HCT116 (cell line): ENCODE data around the gene MOB4. TPM values are rescaled to one million over a fixed set of nuclear protein-coding genes. Genes with fewer than 3 reads are reported as not detected.

Source experiments
- ATAC-seq: fragments of 200-7000 bp; cut with Tn5 transposase; 2 replicates; pipeline ENCODE4 v1.9.1; 2020; ENCODE audit warnings: mild to moderate bottlenecking, moderate library complexity
- BruUV-seq: library from RNA; stranded (reverse); fragments of 400-500 nt; replicated peaks from 2 replicates; lab custom pipeline; 2021; lab: Mats Ljungman, UMichigan
- CTCF ChIA-PET: fragments of 300-600 bp; sonication (Branson Sonifier 250); formaldehyde crosslinking; loops from one replicate; lab custom pipeline; 2021; ENCODE audit warnings: antibody characterized with exemption; lab: Charles Lee
- POLR2A ChIA-PET: fragments of 300-600, 350-600 bp; sonication (Branson Sonifier 250); formaldehyde crosslinking; loops from one replicate; lab custom pipeline; 2021; ENCODE audit warnings: antibody characterized with exemption; lab: Charles Lee
- RAD21 ChIA-PET, 2 experiments: fragments of 300-600 bp; sonication (Branson Sonifier 250); formaldehyde crosslinking; loops; one replicate each; lab custom pipeline; 2023; ENCODE audit warnings: low total read pairs in 2 of 2; ENCODE audit not compliant: uncharacterized antibody in 2 of 2, unreplicated experiment in 2 of 2, low non-redundant PET in 1 of 2; lab: Charles Lee
- DNase-seq: peaks from one replicate; pipeline ENCODE4 v3.0.0-alpha.2; 2010; ENCODE audit warnings: low read depth, low spot score
- H2AFZ ChIP-seq: fragments of 200-600 bp; shearing (Covaris generic), sonication (generic); 2 replicates; pipeline ENCODE4 v1.6.1; 2017; ENCODE audit warnings: low read depth, mixed run types, mixed read lengths, antibody characterized with exemption, low read length; ENCODE audit not compliant: poor library complexity, severe bottlenecking
- H3K27ac ChIP-seq: 2 replicates; pipeline ENCODE4 v1.5.1; 2012; ENCODE audit warnings: low read depth, low read length
- H3K27me3 ChIP-seq: fragments of 200-600 bp; sonication (generic); 2 replicates; pipeline ENCODE4 v1.6.1; 2016; ENCODE audit warnings: mixed run types, low read length, mixed read lengths; ENCODE audit not compliant: insufficient read depth
- H3K36me3 ChIP-seq, 2 experiments: fragments of 200-500 bp in 1 of 2; fragments of 200-600 bp in 1 of 2; sonication (Bioruptor generic) in 1 of 2; sonication (generic) in 1 of 2; 2 replicates each; pipeline versions ENCODE4 v1.5.1 to v1.6.1; 2014 to 2016; ENCODE audit warnings: low read length in 2 of 2, inconsistent platforms in 1 of 2, mixed read lengths in 1 of 2, mixed run types in 1 of 2; ENCODE audit not compliant: insufficient read depth in 2 of 2, control insufficient read depth in 1 of 2
- H3K4me1 ChIP-seq, 2 experiments: fragments of 200-600 bp in 1 of 2; sonication (generic) in 1 of 2; 2 replicates each; pipeline versions ENCODE4 v1.5.1 to v1.6.1; 2012 to 2017; ENCODE audit warnings: low read length in 2 of 2, inconsistent platforms in 1 of 2, mild to moderate bottlenecking in 1 of 2, mixed read lengths in 1 of 2, mixed run types in 1 of 2, moderate library complexity in 1 of 2; ENCODE audit not compliant: insufficient read depth in 2 of 2, control insufficient read depth in 1 of 2
- H3K4me2 ChIP-seq: fragments of 200-600 bp; sonication (generic); 2 replicates; pipeline ENCODE4 v1.6.1; 2017; ENCODE audit warnings: mixed run types, low read length, mixed read lengths
- H3K4me3 ChIP-seq, 2 experiments: fragments of 200-600 bp in 1 of 2; sonication (generic) in 1 of 2; replicated peaks in 1 of 2; 2 replicates each; pipeline ENCODE4 v1.5.1; 2011 to 2016; ENCODE audit warnings: low read length in 2 of 2, control low read depth in 1 of 2, low read depth in 1 of 2, mild to moderate bottlenecking in 1 of 2, mixed read lengths in 1 of 2, mixed run types in 1 of 2
- H3K79me2 ChIP-seq: fragments of 200-600 bp; sonication (generic); 2 replicates; pipeline ENCODE4 v1.6.1; 2017; ENCODE audit warnings: mild to moderate bottlenecking, mixed run types, low read length, moderate library complexity, mixed read lengths; ENCODE audit not compliant: insufficient read depth
- H3K9ac ChIP-seq: fragments of 200-600 bp; sonication (generic); 2 replicates; pipeline ENCODE4 v1.6.1; 2016; ENCODE audit warnings: low read length, mixed read lengths
- H3K9me2 ChIP-seq: fragments of 200-600 bp; sonication (generic), shearing (Covaris generic); 2 replicates; pipeline ENCODE4 v1.6.1; 2017; ENCODE audit warnings: mixed run types, mild to moderate bottlenecking, moderate library complexity; ENCODE audit not compliant: insufficient read depth
- H3K9me3 ChIP-seq, 2 experiments: fragments of 200-500 bp in 1 of 2; fragments of 200-600 bp in 1 of 2; sonication (Bioruptor generic) in 1 of 2; sonication (generic) in 1 of 2; 2 replicates each; pipeline ENCODE4 v1.6.1; 2014 to 2017; ENCODE audit warnings: low read length in 2 of 2, mixed read lengths in 2 of 2, inconsistent platforms in 1 of 2, low read depth in 1 of 2, mild to moderate bottlenecking in 1 of 2, mixed run types in 1 of 2, moderate library complexity in 1 of 2; ENCODE audit not compliant: control insufficient read depth in 1 of 2, insufficient read depth in 1 of 2
- H4K20me1 ChIP-seq: fragments of 200-600 bp; sonication (generic), shearing (Covaris generic); 2 replicates; pipeline ENCODE4 v1.6.1; 2017; ENCODE audit warnings: mixed run types, mild to moderate bottlenecking, moderate library complexity; ENCODE audit not compliant: insufficient read depth
- CEBPB ChIP-seq: IDR thresholded peaks from 2 replicates; pipeline ENCODE4 v1.6.1; 2012; ENCODE audit warnings: low read depth
- CTCF ChIP-seq, 3 experiments: fragments of 200-600 bp in 1 of 3; sonication (generic) in 1 of 3; IDR thresholded peaks in 2 of 3; conservative IDR thresholded peaks in 1 of 3; 2 replicates each; pipeline ENCODE4 v1.5.1; 2012 to 2017; ENCODE audit warnings: low read depth in 2 of 3, low read length in 2 of 3, antibody characterized with exemption in 1 of 3, borderline replicate concordance in 1 of 3, control low read depth in 1 of 3, mild to moderate bottlenecking in 1 of 3, mixed read lengths in 1 of 3, mixed run types in 1 of 3, moderate library complexity in 1 of 3; ENCODE audit not compliant: insufficient read depth in 1 of 3
- EGR1 ChIP-seq: IDR thresholded peaks from 2 replicates; pipeline ENCODE4 v1.6.1; 2012; ENCODE audit warnings: low read depth
- ELF1 ChIP-seq: IDR thresholded peaks from 2 replicates; pipeline ENCODE4 v1.6.1; 2012; ENCODE audit warnings: low read depth, borderline replicate concordance
- EZH2phosphoT487 ChIP-seq: fragments of 200-600 bp; IDR thresholded peaks from 2 replicates; pipeline ENCODE4 v1.6.1; 2018; ENCODE audit warnings: antibody characterized with exemption, borderline replicate concordance
- FOSL1 ChIP-seq: IDR thresholded peaks from 2 replicates; pipeline ENCODE4 v1.6.1; 2012; ENCODE audit warnings: low read depth
- MAX ChIP-seq: IDR thresholded peaks from 2 replicates; pipeline ENCODE4 v1.6.1; 2012
- POLR2A ChIP-seq: IDR thresholded peaks from 2 replicates; pipeline ENCODE4 v1.7.0; 2011; ENCODE audit warnings: borderline replicate concordance; ENCODE audit not compliant: insufficient read depth, insufficient read length; ENCODE audit errors: extremely low read depth
- POLR2AphosphoS5 ChIP-seq: IDR thresholded peaks from 2 replicates; pipeline ENCODE4 v1.6.1; 2011; ENCODE audit warnings: mild to moderate bottlenecking, low read depth, low read length, moderate library complexity
- RAD21 ChIP-seq: IDR thresholded peaks from 2 replicates; pipeline ENCODE4 v1.6.1; 2012; ENCODE audit warnings: low read depth, mild to moderate bottlenecking
- SP1 ChIP-seq: IDR thresholded peaks from 2 replicates; pipeline ENCODE4 v1.6.1; 2012; ENCODE audit warnings: low read depth
- SRF ChIP-seq: IDR thresholded peaks from 2 replicates; pipeline ENCODE4 v1.6.1; 2012; ENCODE audit warnings: low read depth
- TCF7L2 ChIP-seq: IDR thresholded peaks from 2 replicates; pipeline ENCODE4 v1.7.0; 2011; ENCODE audit warnings: borderline replicate concordance, inconsistent platforms; ENCODE audit not compliant: insufficient read depth, insufficient read length; ENCODE audit errors: extremely low read depth
- YY1 ChIP-seq: IDR thresholded peaks from 2 replicates; pipeline ENCODE4 v1.6.1; 2011; ENCODE audit warnings: low read length, low read depth, moderate library complexity, mild to moderate bottlenecking; ENCODE audit not compliant: insufficient replicate concordance; ENCODE audit errors: extremely low read depth
- ZBTB33 ChIP-seq: IDR thresholded peaks from 2 replicates; pipeline ENCODE4 v1.6.1; 2011; ENCODE audit warnings: mild to moderate bottlenecking, low read length, moderate library complexity; ENCODE audit not compliant: insufficient replicate concordance; ENCODE audit errors: extremely low read depth
- ZFX ChIP-seq: fragments of 450-650 bp; IDR thresholded peaks from 2 replicates; pipeline ENCODE4 v1.6.1; 2017
- intact Hi-C: fragments of 100-400 bp; cut with micrococcal nuclease; formaldehyde crosslinking; loops from 2 replicates; pipeline ENCODE4 v1.10.0; 2022
- total RNA-seq: library from RNA; stranded (reverse); gene quantifications from one replicate; pipeline ENCODE4 v1.2.1, GENCODE V29; 2021; ENCODE audit not compliant: unreplicated experiment

The MOB4 gene
- total RNA-seq, 1 experiment from 2014 or later = 24.4 TPM

GRCh38 chr2:197539734-197540133 is 23.9 kb downstream of the MOB4 start:
- TF ChIP-seq RAD21 = no peak
- TF ChIP-seq YY1 = no peak
- no peak for TF ChIP-seq FOSL1
- no peak for TF ChIP-seq POLR2A
- TF ChIP-seq ZFX = no peak
- TF ChIP-seq EGR1 = no peak
- TF ChIP-seq MAX = no peak
- no peaks in the 10 kb centered on the region for H3K4me1 ChIP-seq
- peaks cover 65% of the 10 kb centered on the region for H3K79me2 ChIP-seq
- no peak overlapping the region for H3K4me2 ChIP-seq
- ChIA-PET CTCF (no interaction called here), POLR2A (interaction anchor here (1.2 kb wide), 1 partner anchor 40 kb away, joined by 4 read pairs; the partner anchor contains the start of genes HSPD1 and HSPE1), RAD21 (no interaction called here)
- no peaks in the 10 kb centered on the region for H3K9me2 ChIP-seq
- ATAC-seq (no peak), DNase-seq (no peak)
- peaks cover 21 to 34% of the 10 kb centered on the region in 2 experiments for H3K36me3 ChIP-seq
- H3K4me3 ChIP-seq = no peak overlapping the region
- H3K27ac ChIP-seq = no peak overlapping the region
- intact Hi-C loops = no loop called here
- H2AFZ ChIP-seq = no peak overlapping the region
- H3K9me3 ChIP-seq = no peaks in the 10 kb centered on the region
- BruUV-seq = no TSS peak
- no peaks in the 10 kb centered on the region for H3K27me3 ChIP-seq
- H3K9ac ChIP-seq = no peak overlapping the region
- H4K20me1 ChIP-seq = peaks cover 14% of the 10 kb centered on the region; the same call in 1 of the 2 replicates

- H3K36me3 ChIP-seq = peaks cover 17 to 24% of the 10 kb centered on the region in 2 experiments
- RAD21 ChIA-PET = no interaction called here
- H3K9me3 ChIP-seq = no peaks in the 10 kb centered on the region
- no peak overlapping the region for H3K4me3 ChIP-seq
- TF ChIP-seq FOSL1 (no peak), MAX (no peak), SRF (no peak), TCF7L2 (no peak), ZBTB33 (no peak), EGR1 (no peak), SP1 (no peak), POLR2A (no peak), YY1 (no peak), CTCF (IDR thresholded peaks at IDR 0.05 in 2 of 3, conservative IDR thresholded peaks at IDR 0.05 in 1 of 3; ENCODE audit: borderline replicate concordance in 1 of 3, insufficient read depth in 1 of 3, low read depth in 2 of 3, low read length in 2 of 3) (no peak), ELF1 (no peak), POLR2AphosphoS5 (no peak), RAD21 (no peak), CEBPB (no peak), EZH2phosphoT487 (no peak)
- TF ChIP-seq, all 23 proteins: peak for 0
- intact Hi-C loops = no loop called here
- DNase-seq (no peak), ATAC-seq (no peak)
- POLR2A ChIA-PET = no interaction called here
- CTCF ChIA-PET = no interaction called here
- no TSS peak for BruUV-seq
- no peak overlapping the region for H3K27ac ChIP-seq
- peaks cover 14% of the 10 kb centered on the region; the same call in 1 of the 2 replicates for H4K20me1 ChIP-seq
- no peak overlapping the region for H2AFZ ChIP-seq
- no peaks in the 10 kb centered on the region for H3K9me2 ChIP-seq
- H3K4me2 ChIP-seq = no peak overlapping the region
- no peaks in the 10 kb centered on the region for H3K27me3 ChIP-seq
- H3K9ac ChIP-seq = no peak overlapping the region
- peaks cover 56% of the 10 kb centered on the region for H3K79me2 ChIP-seq
- H3K4me1 ChIP-seq = no peaks in the 10 kb centered on the region
Observed at GRCh38 chr2:197543206-197543605, 27.3 kb downstream of the MOB4 start.
